Measurements from ENCODE around the gene TTYH2.
"Not testable (repeated sequence)": the region's sequence is repeated elsewhere in the genome, so short reads cannot be mapped to it uniquely, and the experiment has no call there.

The TTYH2 gene

DNA sequence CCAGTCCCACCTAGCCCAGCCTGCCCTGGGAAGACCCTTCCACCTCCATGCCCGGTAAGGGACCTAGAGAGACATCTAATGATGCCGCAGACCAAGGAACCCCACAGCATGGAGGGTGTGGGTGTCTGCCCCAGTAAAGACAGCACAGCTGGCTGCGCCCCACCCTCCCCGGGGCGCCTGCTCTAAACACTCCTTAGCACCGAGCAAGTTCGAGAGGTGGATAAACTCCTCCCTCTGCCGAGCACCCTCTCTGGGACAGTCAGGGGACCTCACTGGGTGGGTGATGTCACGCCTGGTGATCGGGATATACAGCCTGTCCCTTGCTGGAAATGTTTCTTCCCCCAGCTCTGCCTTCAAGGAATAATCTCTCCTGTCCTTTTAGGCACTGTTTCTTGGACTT is 43.9 kb downstream of the TTYH2 start:
- TF ChIP-seq CTCF (IDR thresholded peaks at IDR 0.05; ENCODE audit: control insufficient read depth, extremely low read depth, insufficient read depth), result no peak
- no peak for DNase-seq (ENCODE audit: low read depth)
- H3K4me3 ChIP-seq (ENCODE audit: low read depth, low read length), result no peak overlapping the region

DNA sequence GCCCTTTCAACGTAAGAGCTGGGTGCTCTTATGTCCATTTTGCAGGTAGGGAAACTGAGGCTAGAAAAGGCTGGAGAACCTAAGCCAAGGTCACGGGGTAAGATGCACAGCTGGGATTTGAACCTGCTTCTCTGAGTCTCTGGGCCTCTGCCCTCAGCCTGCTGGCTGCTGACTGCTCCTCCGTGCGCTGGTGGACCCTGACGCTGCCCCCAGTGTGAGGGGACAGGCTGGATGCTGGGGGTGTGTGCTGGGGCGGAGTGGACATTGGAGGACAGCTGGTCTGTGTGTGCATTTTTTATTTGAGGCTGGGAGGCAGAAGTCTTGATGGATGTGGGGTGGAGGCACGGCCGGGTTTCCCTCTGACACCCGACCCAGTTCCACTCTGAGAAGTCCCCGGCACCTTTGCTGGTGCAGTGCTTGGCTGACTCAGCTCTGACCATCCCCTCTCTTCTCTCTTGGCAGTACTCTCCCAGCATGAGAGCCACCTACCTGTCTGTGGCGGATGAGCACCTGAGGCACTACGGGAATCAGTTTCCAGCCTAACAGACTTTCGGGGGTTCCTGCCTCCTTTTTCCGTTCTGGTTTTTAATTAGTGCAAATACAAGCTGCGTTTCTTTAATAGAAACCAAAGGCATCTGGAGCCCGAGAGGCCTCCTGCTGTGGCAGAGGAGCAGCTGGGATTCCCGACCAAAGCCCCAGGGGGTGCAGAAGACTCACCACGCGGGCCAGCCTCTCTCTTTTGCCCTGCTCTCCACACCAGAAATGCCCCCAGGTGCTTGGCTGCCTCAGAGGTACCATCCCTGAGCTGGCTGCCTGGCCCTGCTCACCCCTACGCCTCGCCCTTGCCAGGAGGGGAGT is 46.5 kb downstream of the TTYH2 start:
- TF ChIP-seq CTCF (IDR thresholded peaks at IDR 0.05; ENCODE audit: control insufficient read depth, extremely low read depth, insufficient read depth), result no peak
- no peak for DNase-seq (ENCODE audit: low read depth)
- no peak overlapping the region for H3K4me3 ChIP-seq (ENCODE audit: low read depth, low read length)

GRCh38 chr17:74260525-74260850 is 47.1 kb downstream of the TTYH2 start:
- no peak for DNase-seq (ENCODE audit: low read depth)
- H3K4me3 ChIP-seq (ENCODE audit: low read depth, low read length), result no peak overlapping the region
- no peak for TF ChIP-seq CTCF (IDR thresholded peaks at IDR 0.05; ENCODE audit: control insufficient read depth, extremely low read depth, insufficient read depth)

DNA sequence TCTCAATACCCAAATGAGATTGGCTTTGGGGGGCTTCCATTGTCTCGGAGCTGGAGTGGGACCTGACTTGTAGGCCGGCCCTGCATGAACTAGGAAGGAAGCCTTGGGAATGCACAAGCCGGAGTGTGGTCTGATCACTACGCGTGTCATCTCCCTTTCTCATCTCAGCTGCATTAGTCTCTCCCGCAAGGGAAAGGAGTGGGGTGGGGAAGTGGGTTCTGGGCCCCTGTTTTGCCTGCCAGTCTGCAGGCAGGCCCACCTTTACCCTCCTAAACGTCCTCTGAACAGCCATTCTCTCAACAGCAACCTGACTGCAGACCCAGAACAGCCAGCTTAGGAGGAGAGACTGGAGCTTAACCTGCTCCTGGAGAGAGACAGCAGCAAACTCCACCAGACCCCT is 49.2 kb downstream of the TTYH2 start:
- DNase-seq (ENCODE audit: low read depth), result no peak
- no peak for TF ChIP-seq CTCF (IDR thresholded peaks at IDR 0.05; ENCODE audit: control insufficient read depth, extremely low read depth, insufficient read depth)
- no peak overlapping the region for H3K4me3 ChIP-seq (ENCODE audit: low read depth, low read length)

DNA sequence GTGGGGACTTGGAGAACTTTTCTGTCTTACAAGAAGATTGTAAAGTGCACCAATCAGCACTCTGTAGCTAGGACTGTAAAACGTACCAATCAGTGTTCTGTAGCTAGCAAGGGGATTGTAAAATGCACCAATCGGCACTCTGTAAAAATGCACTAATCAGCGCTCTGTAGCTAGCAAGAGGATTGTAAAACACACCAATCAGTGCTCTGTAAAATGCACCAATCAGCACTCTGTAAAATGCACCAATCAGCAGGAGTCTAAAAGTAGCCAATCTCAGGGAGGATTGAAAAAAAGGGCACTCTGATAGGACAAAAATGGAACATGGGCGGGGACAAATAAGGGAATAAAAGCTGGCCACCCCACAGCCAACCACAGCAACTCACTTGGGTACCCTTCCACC is 53.7 kb downstream of the TTYH2 start:
- DNase-seq (ENCODE audit: low read depth); H3K4me3 ChIP-seq (ENCODE audit: low read depth, low read length): not testable (repeated sequence)

GRCh38 chr17:74267579-74267978 is 54.2 kb downstream of the TTYH2 start:
- TF ChIP-seq CTCF (IDR thresholded peaks at IDR 0.05; ENCODE audit: control insufficient read depth, extremely low read depth, insufficient read depth), result no peak
- H3K4me3 ChIP-seq (ENCODE audit: low read depth, low read length), result no peak overlapping the region
- DNase-seq (ENCODE audit: low read depth), result no peak

DNA sequence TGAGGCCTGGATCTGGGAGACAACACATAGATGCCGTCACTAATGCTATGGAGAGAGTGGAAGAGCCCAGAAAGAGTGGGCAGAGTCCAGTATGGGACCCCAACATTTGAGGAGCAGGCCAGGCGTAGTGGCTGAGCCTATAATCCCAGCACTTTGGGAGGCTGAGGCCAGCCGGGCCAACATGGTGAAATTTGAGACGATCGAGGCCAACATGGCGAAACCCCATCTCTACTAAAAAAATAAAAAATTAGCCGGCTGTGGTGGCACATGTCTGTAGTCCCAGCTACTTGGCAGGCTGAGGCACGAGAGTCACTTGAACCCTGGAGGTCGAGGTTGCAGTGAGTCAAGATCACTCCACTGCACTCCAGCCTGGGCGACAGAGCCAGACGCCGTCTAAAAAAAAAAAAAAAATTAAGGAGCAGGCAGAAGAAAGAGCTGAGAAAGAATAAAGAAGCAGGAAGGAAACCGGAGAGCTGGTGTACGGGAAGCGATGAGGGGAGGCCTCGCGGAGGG is 54.7 kb downstream of the TTYH2 start:
- TF ChIP-seq CTCF (IDR thresholded peaks at IDR 0.05; ENCODE audit: control insufficient read depth, extremely low read depth, insufficient read depth), result no peak
- H3K4me3 ChIP-seq (ENCODE audit: low read depth, low read length), result no peak overlapping the region
- DNase-seq (ENCODE audit: low read depth), result no peak
